ENCODE results near the gene AKIRIN1. TPM values are rescaled to one million over a fixed set of nuclear protein-coding genes. Genes with fewer than 3 reads are reported as not detected.
A peak's percentile ranks its signal among the peaks of the same experiment; 100 is the strongest.

The AKIRIN1 gene
- total and polyA plus RNA-seq, 10 of the 15 experiments (the other 5 are each of a cell fraction or from before 2014, with no cell fraction given) = 7.5 to 72.3 (median 50.4) TPM

DNA sequence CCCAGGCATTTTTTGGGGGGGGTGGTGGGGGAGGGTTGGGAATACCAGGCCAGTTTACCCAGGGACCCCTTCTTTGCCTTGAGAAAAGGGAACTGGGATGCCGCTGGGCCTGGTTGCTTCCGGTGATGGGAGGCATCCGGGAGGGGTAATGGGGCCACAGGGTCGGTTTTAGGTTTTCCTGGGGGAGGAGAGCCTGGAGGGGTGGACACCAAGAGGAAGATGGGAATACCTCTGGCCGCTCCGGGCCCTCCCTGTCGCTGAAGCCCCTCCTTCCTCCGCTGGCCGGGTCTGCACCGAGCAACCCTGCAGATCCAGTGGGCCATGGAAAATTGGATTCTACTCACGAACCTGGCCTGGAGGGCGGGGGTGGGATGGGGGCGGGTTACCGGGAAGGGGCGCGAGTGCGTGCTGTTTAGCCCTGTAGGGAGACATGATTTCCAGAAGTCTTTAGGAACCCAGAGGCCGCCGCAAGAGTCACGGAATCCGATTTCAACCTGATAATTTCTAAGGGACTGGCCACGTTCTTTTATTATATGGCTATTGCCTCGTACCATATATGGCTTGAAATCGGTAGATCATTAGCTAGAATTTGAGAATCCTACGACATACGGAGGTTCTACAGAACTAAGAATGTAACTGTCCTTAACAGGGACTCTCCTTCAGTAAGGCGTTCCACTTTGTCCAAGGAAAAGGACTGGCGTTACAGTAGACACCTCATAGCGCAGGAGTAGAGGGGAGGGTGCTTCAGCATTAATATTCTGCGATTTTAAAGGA is 749 bp downstream of the AKIRIN1 start:
- DNase-seq (ENCODE audit: low read depth, low spot score) = no peak
- H3K9me3 ChIP-seq (replicated peaks; ENCODE audit: control insufficient read depth, insufficient read depth, low read length) = no peaks in the 10 kb centered on the region
- H3K9ac ChIP-seq (ENCODE audit: control insufficient read depth, insufficient read depth, low read length) = peak overlapping the region; percentile 84
- peak overlapping the region; percentile 100 for H3K4me3 ChIP-seq
- H3K27me3 ChIP-seq (replicated peaks in 1 of 2; ENCODE audit: control insufficient read depth in 2 of 2, insufficient read depth in 2 of 2, low read length in 1 of 2) = no peaks in the 10 kb centered on the region
- no TSS peak for BruUV-seq (replicated peaks)
- in situ Hi-C loops (cut with MboI) = no loop called here
- intact Hi-C loops (cut with micrococcal nuclease; ENCODE audit: unreplicated experiment) = loop anchor here (2.0 to 5.0 kb wide), 2 partner anchors 35 to 120 kb away; partner anchors contain the start of genes MYCBP and NDUFS5
- H4K20me1 ChIP-seq (ENCODE audit: control insufficient read depth, insufficient read depth) = no peaks in the 10 kb centered on the region
- H3K27ac ChIP-seq (ENCODE audit: control insufficient read depth, insufficient read depth) = peak overlapping the region; percentile 55
- 0 out of 2 replicates have a peak, but pooled peaks have one; percentile 24 for TF ChIP-seq EED (IDR thresholded peaks at IDR 0.05; ENCODE audit: low read depth)
- TF ChIP-seq, protein P1, sequence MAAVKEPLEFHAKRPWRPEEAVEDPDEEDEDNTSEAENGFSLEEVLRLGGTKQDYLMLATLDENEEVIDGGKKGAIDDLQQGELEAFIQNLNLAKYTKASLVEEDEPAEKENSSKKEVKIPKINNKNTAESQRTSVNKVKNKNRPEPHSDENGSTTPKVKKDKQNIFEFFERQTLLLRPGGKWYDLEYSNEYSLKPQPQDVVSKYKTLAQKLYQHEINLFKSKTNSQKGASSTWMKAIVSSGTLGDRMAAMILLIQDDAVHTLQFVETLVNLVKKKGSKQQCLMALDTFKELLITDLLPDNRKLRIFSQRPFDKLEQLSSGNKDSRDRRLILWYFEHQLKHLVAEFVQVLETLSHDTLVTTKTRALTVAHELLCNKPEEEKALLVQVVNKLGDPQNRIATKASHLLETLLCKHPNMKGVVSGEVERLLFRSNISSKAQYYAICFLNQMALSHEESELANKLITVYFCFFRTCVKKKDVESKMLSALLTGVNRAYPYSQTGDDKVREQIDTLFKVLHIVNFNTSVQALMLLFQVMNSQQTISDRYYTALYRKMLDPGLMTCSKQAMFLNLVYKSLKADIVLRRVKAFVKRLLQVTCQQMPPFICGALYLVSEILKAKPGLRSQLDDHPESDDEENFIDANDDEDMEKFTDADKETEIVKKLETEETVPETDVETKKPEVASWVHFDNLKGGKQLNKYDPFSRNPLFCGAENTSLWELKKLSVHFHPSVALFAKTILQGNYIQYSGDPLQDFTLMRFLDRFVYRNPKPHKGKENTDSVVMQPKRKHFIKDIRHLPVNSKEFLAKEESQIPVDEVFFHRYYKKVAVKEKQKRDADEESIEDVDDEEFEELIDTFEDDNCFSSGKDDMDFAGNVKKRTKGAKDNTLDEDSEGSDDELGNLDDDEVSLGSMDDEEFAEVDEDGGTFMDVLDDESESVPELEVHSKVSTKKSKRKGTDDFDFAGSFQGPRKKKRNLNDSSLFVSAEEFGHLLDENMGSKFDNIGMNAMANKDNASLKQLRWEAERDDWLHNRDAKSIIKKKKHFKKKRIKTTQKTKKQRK (IDR thresholded peaks at IDR 0.05; ENCODE audit: low read depth, low read length) = no peak
- peak; percentile 81; the same call in 1 of the 2 replicates for TF ChIP-seq SPI1 (IDR thresholded peaks at IDR 0.05; ENCODE audit: borderline replicate concordance, insufficient read depth, low read depth, low read length)
- TF ChIP-seq ZNF207 (IDR thresholded peaks at IDR 0.05; ENCODE audit: borderline replicate concordance) = peak; percentile 20; the same call in 1 of the 2 replicates
- no peak overlapping the region for H2AFZ ChIP-seq (ENCODE audit: control insufficient read depth, low read depth, low read length)
- H3K36me3 ChIP-seq (ENCODE audit: control insufficient read depth in 2 of 2, insufficient read depth in 2 of 2, low read length in 1 of 2) = peaks cover 0 to 11% of the 10 kb centered on the region in 2 experiments; a peak in 1 of 4 replicates
- FAIRE-seq = no peak
- H3K79me2 ChIP-seq (ENCODE audit: control insufficient read depth, insufficient read depth, low read length) = peaks cover 56% of the 10 kb centered on the region
- H3K4me1 ChIP-seq (ENCODE audit: control insufficient read depth, insufficient read depth, low read length) = no peaks in the 10 kb centered on the region
- WGBS (ENCODE audit: insufficient coverage, insufficient replicate concordance, low lambda C conversion rate, missing lambda C conversion rate) = under 1% methylated on average over 25 of the region's 30 CpGs
- H3K4me2 ChIP-seq (ENCODE audit: control insufficient read depth, insufficient read depth) = peak overlapping the region; percentile 62
- ChIA-PET RAD21 (ENCODE audit: unreplicated experiment) (no interaction called here), POLR2A (interaction anchor here (1.4 to 1.8 kb wide), 2 partner anchors 35 to 133 kb away, joined by 4 to 11 read pairs; partner anchors contain the start of genes NDUFS5 and RRAGC), SMC1A (ENCODE audit: uncharacterized antibody, unreplicated experiment) (interaction anchor here (1.0 to 1.4 kb wide), 4 partner anchors 8 to 100 kb away, joined by 3 to 5 read pairs (median 4); partner anchors contain the start of gene NDUFS5), CTCF (interaction anchor here (0.8 to 1.4 kb wide), 3 partner anchors 9 to 36 kb away, joined by 3 to 4 read pairs (median 3); partner anchors contain the start of gene NDUFS5)
- ATAC-seq = peak; percentile 18
